Measurements from ENCODE around the gene TADA2A. TPM values are rescaled to one million over a fixed set of nuclear protein-coding genes. Genes with fewer than 3 reads are reported as not detected.

TADA2A gene, protein sequence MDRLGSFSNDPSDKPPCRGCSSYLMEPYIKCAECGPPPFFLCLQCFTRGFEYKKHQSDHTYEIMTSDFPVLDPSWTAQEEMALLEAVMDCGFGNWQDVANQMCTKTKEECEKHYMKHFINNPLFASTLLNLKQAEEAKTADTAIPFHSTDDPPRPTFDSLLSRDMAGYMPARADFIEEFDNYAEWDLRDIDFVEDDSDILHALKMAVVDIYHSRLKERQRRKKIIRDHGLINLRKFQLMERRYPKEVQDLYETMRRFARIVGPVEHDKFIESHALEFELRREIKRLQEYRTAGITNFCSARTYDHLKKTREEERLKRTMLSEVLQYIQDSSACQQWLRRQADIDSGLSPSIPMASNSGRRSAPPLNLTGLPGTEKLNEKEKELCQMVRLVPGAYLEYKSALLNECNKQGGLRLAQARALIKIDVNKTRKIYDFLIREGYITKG
- 14.1 and 14.8 TPM in 2 replicates for polyA plus RNA-seq (2013)

DNA sequence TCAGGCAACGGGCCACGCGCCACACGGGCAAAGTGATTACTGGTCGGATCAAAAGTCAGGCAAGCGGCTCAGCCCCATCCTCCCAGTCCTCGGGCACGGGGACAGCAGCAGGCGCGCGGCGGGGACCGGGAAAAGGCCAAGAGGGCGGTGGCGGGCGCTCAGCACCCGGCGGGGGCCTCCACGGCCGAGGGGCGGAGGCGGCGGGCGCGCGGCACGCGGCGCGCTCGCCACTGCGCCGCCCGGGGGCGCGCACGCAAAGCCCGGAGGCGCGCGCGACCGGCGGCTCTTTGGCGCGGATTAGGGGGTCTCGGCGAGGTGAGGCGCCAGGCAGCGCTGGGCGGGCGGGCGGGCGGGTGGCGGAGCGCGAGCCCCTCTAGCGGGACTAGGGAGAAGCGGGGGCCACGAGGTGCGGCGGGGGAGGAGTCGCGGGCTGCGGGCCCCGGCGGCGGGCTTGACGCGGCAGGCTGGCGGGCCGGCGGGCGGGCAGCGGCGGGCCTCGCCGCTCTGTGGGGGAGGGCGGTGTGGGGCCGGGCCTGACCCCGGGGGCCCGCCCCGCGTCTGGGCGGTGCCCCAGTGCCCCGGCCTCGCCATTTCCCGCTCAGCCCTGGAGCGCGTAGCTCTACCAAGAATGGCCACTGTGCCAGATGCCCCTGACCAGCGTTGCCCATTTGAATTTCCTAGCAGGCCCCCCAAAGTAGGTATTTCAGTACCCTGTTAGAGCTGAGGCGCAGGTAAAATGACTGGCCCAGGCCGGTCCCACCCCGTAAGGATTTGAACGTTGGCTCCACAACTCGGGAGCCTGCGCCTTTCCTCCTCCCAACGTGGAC, at the start of gene TADA2A, which contains the start of gene ACACA:
TSS of gene TADA2A (plus strand) at position 252 of the 827 bp plus-strand sequence. CDS start 4,480 bp downstream, outside the sequence.
TSS of gene ACACA (minus strand) at position 202 of the 827 bp plus-strand sequence. CDS start 537 bp downstream, outside the sequence.
- Histone ChIP-seq H3K36me3 (ENCODE audit: control insufficient read depth in 1 of 2, insufficient read depth in 2 of 2, low read length in 2 of 2) (peaks cover 6 to 7% of the 10 kb centered on the region in 2 experiments), H3K4me1 (ENCODE audit: control insufficient read depth in 1 of 2, insufficient read depth in 2 of 2, low read length in 2 of 2) (no peaks in the 10 kb centered on the region), H3K27ac (ENCODE audit: low read depth, low read length) (peak within 1 kb of the TSS; percentile 87), H2BK5ac (ENCODE audit: low read depth, low read length, poor library complexity) (peak within 1 kb of the TSS; percentile 89), H3K18ac (ENCODE audit: low read length) (peak within 1 kb of the TSS; percentile 88), H4K12ac (ENCODE audit: low read depth, low read length) (peak within 1 kb of the TSS; percentile 92), H3K79me1 (ENCODE audit: low read length) (peaks cover 8% of the 10 kb centered on the region), H3K4me2 (ENCODE audit: low read length) (peak within 1 kb of the TSS; percentile 83), H3K23ac (ENCODE audit: low read length) (no peak within 1 kb of the TSS), H3K9me3 (ENCODE audit: insufficient read depth, low read depth, low read length) (no peaks in the 10 kb centered on the region), H4K91ac (ENCODE audit: low read depth, low read length) (peak within 1 kb of the TSS; percentile 78), H2BK12ac (ENCODE audit: low read length) (no peak within 1 kb of the TSS), H3K4ac (ENCODE audit: low read depth, low read length) (peak within 1 kb of the TSS; percentile 71), H3K79me2 (ENCODE audit: control insufficient read depth, insufficient read depth, low read length, poor library complexity) (peaks cover 7% of the 10 kb centered on the region), H3K4me3 (ENCODE audit: low read depth, low read length) (peak within 1 kb of the TSS; percentile 92), H3K14ac (ENCODE audit: low read length) (peak within 1 kb of the TSS; percentile 88), H2BK120ac (ENCODE audit: insufficient read depth, low read length, poor library complexity) (peak within 1 kb of the TSS; percentile 89), H3K27me3 (ENCODE audit: insufficient read depth, low read length) (no peaks in the 10 kb centered on the region), H3K9ac (ENCODE audit: low read length) (peak within 1 kb of the TSS; percentile 79), H2AK5ac (ENCODE audit: low read length) (peak within 1 kb of the TSS; percentile 70), H4K8ac (ENCODE audit: low read depth, low read length) (peak within 1 kb of the TSS; percentile 93), H2AFZ (ENCODE audit: insufficient read depth, low read length, poor library complexity) (peak within 1 kb of the TSS; percentile 99)
- no CpG with 5 or more reads among the region's 98 CpGs for WGBS (ENCODE audit: extremely low coverage, insufficient coverage, insufficient read length)
- DNase-seq = peak; percentile 78 to 90

DNA sequence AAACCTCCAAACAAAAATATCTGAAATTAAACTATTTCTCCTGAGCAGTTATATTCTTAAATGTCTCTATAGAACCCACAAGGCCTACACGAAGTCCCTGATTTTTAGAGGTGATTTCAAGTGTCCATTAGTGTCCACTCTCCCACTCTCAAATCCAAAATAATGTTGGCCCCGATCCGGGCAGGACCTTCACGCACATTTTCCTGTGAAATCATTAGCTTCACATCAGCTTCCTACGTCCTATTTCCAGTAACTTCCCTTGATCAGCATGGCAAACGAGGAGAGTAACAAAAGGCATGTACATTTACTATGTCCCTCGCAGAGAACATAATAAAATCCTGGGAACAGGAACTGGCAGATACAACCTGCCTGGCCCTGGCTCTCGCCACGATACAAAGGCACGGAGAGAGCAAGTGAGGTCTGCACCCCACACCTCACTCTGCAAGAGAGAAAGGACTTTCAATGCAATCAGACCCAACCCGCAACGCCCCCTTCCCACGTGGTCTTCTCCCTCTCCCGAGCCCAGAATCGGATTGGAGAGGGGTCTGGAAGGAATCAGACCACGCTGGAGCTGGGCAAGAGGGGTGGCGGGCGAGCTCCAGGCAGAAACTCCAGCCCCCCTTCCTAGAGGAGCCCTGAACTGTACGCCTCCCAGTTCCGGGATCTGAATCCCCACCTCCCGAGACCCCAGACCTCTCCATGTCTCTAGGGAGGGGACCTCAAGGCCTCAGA, 48.4 kb upstream of the TADA2A start:
- peak overlapping the region; percentile 62 for H3K18ac ChIP-seq (ENCODE audit: low read length)
- peak overlapping the region; percentile 44 for H3K4ac ChIP-seq (ENCODE audit: low read depth, low read length)
- H2AFZ ChIP-seq (ENCODE audit: insufficient read depth, low read length, poor library complexity) = peak overlapping the region; percentile 62
- H2BK5ac ChIP-seq (ENCODE audit: low read depth, low read length, poor library complexity) = peak overlapping the region; percentile 52
- H3K4me1 ChIP-seq (ENCODE audit: control insufficient read depth in 1 of 2, insufficient read depth in 2 of 2, low read length in 2 of 2) = peaks cover 5 to 11% of the 10 kb centered on the region in 2 experiments
- peak overlapping the region; percentile 65 for H3K4me2 ChIP-seq (ENCODE audit: low read length)
- H3K27me3 ChIP-seq (ENCODE audit: insufficient read depth, low read length) = no peaks in the 10 kb centered on the region
- peak overlapping the region; percentile 25 for H3K9ac ChIP-seq (ENCODE audit: low read length)
- no CpG with 5 or more reads among the region's 21 CpGs for WGBS (ENCODE audit: extremely low coverage, insufficient coverage, insufficient read length)
- H2BK12ac ChIP-seq (ENCODE audit: low read length) = no peak overlapping the region
- peaks cover 0 to 5% of the 10 kb centered on the region in 2 experiments for H3K36me3 ChIP-seq (ENCODE audit: control insufficient read depth in 1 of 2, insufficient read depth in 2 of 2, low read length in 2 of 2)
- peak overlapping the region; percentile 55 for H2AK5ac ChIP-seq (ENCODE audit: low read length)
- peak overlapping the region; percentile 92 for H3K4me3 ChIP-seq (ENCODE audit: low read depth, low read length)
- peak overlapping the region; percentile 51 for H4K12ac ChIP-seq (ENCODE audit: low read depth, low read length)
- H4K8ac ChIP-seq (ENCODE audit: low read depth, low read length) = peak overlapping the region; percentile 30
- peak overlapping the region; percentile 74 for H4K91ac ChIP-seq (ENCODE audit: low read depth, low read length)
- H3K14ac ChIP-seq (ENCODE audit: low read length) = peak overlapping the region; percentile 30
- H3K79me2 ChIP-seq (ENCODE audit: control insufficient read depth, insufficient read depth, low read length, poor library complexity) = peaks cover 18% of the 10 kb centered on the region
- no peak overlapping the region for H3K23ac ChIP-seq (ENCODE audit: low read length)
- H2BK120ac ChIP-seq (ENCODE audit: insufficient read depth, low read length, poor library complexity) = peak overlapping the region; percentile 87
- no peaks in the 10 kb centered on the region for H3K9me3 ChIP-seq (ENCODE audit: insufficient read depth, low read depth, low read length)
- DNase-seq = no peak
- H3K79me1 ChIP-seq (ENCODE audit: low read length) = peaks cover 17% of the 10 kb centered on the region
- H3K27ac ChIP-seq (ENCODE audit: low read depth, low read length) = peak overlapping the region; percentile 80

DNA sequence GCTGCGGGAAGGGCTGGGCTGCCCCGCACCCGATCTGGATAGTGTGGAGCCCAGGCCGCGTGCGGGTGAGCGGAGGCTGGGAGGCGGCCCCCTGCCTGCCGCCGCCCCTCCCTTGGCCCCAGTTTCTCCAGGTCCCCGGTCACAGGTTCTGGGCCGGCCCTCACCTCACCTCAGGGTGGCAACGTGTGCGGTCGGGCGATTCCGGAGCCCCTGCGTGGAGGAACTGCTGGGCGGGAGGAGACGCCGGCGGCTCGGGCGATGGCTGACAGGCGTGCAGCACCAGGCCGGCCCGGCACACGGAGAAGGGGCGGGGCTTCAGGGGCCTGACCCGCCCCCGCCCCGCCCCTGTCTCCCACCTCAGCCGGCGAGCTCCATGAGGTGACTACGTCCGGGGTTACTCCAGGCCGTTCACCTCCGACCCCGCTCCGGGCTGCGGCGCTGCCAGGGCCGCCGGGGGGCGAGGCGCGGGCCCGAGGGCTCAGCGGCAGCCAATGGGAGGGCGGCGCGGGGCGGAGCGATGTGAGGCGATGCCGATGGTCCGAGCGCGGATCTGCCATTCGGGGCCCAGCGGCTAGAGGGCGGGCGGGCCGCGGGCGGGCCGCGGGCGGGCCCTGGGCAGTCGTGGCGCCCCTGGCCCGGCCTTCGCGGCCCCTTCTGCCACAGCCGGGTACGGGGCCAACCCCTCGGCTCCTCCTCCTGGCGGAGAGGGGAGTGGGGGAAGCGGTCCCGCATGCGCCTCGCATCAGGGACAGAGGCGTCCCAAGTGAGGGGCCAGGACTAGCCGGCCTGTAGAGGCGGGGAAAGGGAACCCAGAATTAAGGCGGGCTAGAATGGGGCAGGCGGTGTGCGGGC, 47.6 kb upstream of the TADA2A start:
- peaks cover 17% of the 10 kb centered on the region for H3K79me1 ChIP-seq (ENCODE audit: low read length)
- peak overlapping the region; percentile 99 for H4K12ac ChIP-seq (ENCODE audit: low read depth, low read length)
- H2BK12ac ChIP-seq (ENCODE audit: low read length) = peak overlapping the region; percentile 98
- no peaks in the 10 kb centered on the region for H3K27me3 ChIP-seq (ENCODE audit: insufficient read depth, low read length)
- peak; percentile 91 to 95 for DNase-seq
- no peak overlapping the region for H3K23ac ChIP-seq (ENCODE audit: low read length)
- H2AK5ac ChIP-seq (ENCODE audit: low read length) = peak overlapping the region; percentile 94
- peak overlapping the region; percentile 92 for H3K4me3 ChIP-seq (ENCODE audit: low read depth, low read length)
- H3K14ac ChIP-seq (ENCODE audit: low read length) = peak overlapping the region; percentile 99
- no peaks in the 10 kb centered on the region for H3K9me3 ChIP-seq (ENCODE audit: insufficient read depth, low read depth, low read length)
- H3K4me1 ChIP-seq (ENCODE audit: control insufficient read depth in 1 of 2, insufficient read depth in 2 of 2, low read length in 2 of 2) = peaks cover 5 to 11% of the 10 kb centered on the region in 2 experiments
- peaks cover 18% of the 10 kb centered on the region for H3K79me2 ChIP-seq (ENCODE audit: control insufficient read depth, insufficient read depth, low read length, poor library complexity)
- peak overlapping the region; percentile 25 for H3K9ac ChIP-seq (ENCODE audit: low read length)
- WGBS (ENCODE audit: extremely low coverage, insufficient coverage, insufficient read length) = no CpG with 5 or more reads among the region's 88 CpGs
- H2BK5ac ChIP-seq (ENCODE audit: low read depth, low read length, poor library complexity) = peak overlapping the region; percentile 98
- peak overlapping the region; percentile 65 for H3K4me2 ChIP-seq (ENCODE audit: low read length)
- H3K36me3 ChIP-seq (ENCODE audit: control insufficient read depth in 1 of 2, insufficient read depth in 2 of 2, low read length in 2 of 2) = peaks cover 0 to 3% of the 10 kb centered on the region in 2 experiments
- peak overlapping the region; percentile 97 for H3K4ac ChIP-seq (ENCODE audit: low read depth, low read length)
- peak overlapping the region; percentile 100 for H4K8ac ChIP-seq (ENCODE audit: low read depth, low read length)
- H2AFZ ChIP-seq (ENCODE audit: insufficient read depth, low read length, poor library complexity) = peak overlapping the region; percentile 91
- peak overlapping the region; percentile 98 for H2BK120ac ChIP-seq (ENCODE audit: insufficient read depth, low read length, poor library complexity)
- peak overlapping the region; percentile 94 for H3K18ac ChIP-seq (ENCODE audit: low read length)
- peak overlapping the region; percentile 94 for H3K27ac ChIP-seq (ENCODE audit: low read depth, low read length)
- peak overlapping the region; percentile 98 for H4K91ac ChIP-seq (ENCODE audit: low read depth, low read length)
